Large intestine (tissue), 3 donors: ENCODE data around the gene PDE4D. TPM values are rescaled to one million over a fixed set of nuclear protein-coding genes. Genes with fewer than 3 reads are reported as not detected.

Experiments used
- DNase-seq, 2 donors: peaks; one replicate each; pipeline versions ENCODE4 v3.0.0 to v3.0.0-alpha.2; 2013
- H3K27ac ChIP-seq: one replicate; pipeline ENCODE4 v1.5.1; 2013; ENCODE audit warnings: low read length
- H3K27me3 ChIP-seq: 2 replicates; pipeline ENCODE4 v1.6.1; 2013; ENCODE audit warnings: low read length; ENCODE audit not compliant: control insufficient read depth, insufficient read depth
- H3K36me3 ChIP-seq: 2 replicates; pipeline ENCODE4 v1.6.1; 2013; ENCODE audit warnings: low read length; ENCODE audit not compliant: control insufficient read depth, insufficient read depth
- H3K4me1 ChIP-seq: one replicate; pipeline ENCODE4 v1.6.1; 2013; ENCODE audit warnings: low read length; ENCODE audit not compliant: control insufficient read depth, insufficient read depth
- H3K4me3 ChIP-seq: one replicate; pipeline ENCODE4 v1.5.1; 2013; ENCODE audit warnings: low read length
- H3K9me3 ChIP-seq: one replicate; pipeline ENCODE4 v1.6.1; 2013; ENCODE audit warnings: mild to moderate bottlenecking, low read depth, low read length, moderate library complexity; ENCODE audit not compliant: control insufficient read depth
- WGBS: methylation state at CpG from one replicate; pipeline ENCODE4 v1.1.5; 2013; ENCODE audit warnings: low lambda C conversion rate; ENCODE audit not compliant: insufficient coverage; 5-methylcytosine and 5-hydroxymethylcytosine counted together
- polyA plus RNA-seq: library from polyadenylated mRNA; unstranded; fragments of 120-200 nt; gene quantifications from one replicate; pipeline ENCODE4 v1.2.1, GENCODE V29; 2013

The PDE4D gene
- polyA plus RNA-seq, 1 donor = 13.5 TPM

GRCh38 chr5:59712836-59713497 is 180.6 kb downstream of the PDE4D start:
- Histone ChIP-seq H3K4me1 (no peaks in the 10 kb centered on the region), H3K4me3 (no peak overlapping the region), H3K27me3 (no peaks in the 10 kb centered on the region), H3K36me3 (no peaks in the 10 kb centered on the region), H3K27ac (no peak overlapping the region), H3K9me3 (peaks cover 13% of the 10 kb centered on the region)
- no CpG with 5 or more reads among the region's 6 CpGs for WGBS
- no peak for DNase-seq

GRCh38 chr5:59711310-59711709 is 182.2 kb downstream of the PDE4D start:
- Histone ChIP-seq H3K4me3 (no peak overlapping the region), H3K27me3 (no peaks in the 10 kb centered on the region), H3K36me3 (no peaks in the 10 kb centered on the region), H3K4me1 (no peaks in the 10 kb centered on the region), H3K9me3 (peaks cover 13% of the 10 kb centered on the region), H3K27ac (no peak overlapping the region)
- no CpG with 5 or more reads among the region's 1 CpG for WGBS
- DNase-seq = no peak

- 32% methylated on average over 2 of the region's 2 CpGs for WGBS
- Histone ChIP-seq H3K27me3 (no peaks in the 10 kb centered on the region), H3K4me1 (no peaks in the 10 kb centered on the region), H3K27ac (no peak overlapping the region), H3K4me3 (no peak overlapping the region), H3K36me3 (no peaks in the 10 kb centered on the region), H3K9me3 (peaks cover 13% of the 10 kb centered on the region)
- no peak for DNase-seq
Observed at GRCh38 chr5:59709846-59710245, 183.7 kb downstream of the PDE4D start.

- WGBS = 60% methylated on average over 1 of the region's 4 CpGs
- Histone ChIP-seq H3K36me3 (no peaks in the 10 kb centered on the region), H3K27ac (no peak overlapping the region), H3K9me3 (peaks cover 13% of the 10 kb centered on the region), H3K4me1 (no peaks in the 10 kb centered on the region), H3K4me3 (no peak overlapping the region), H3K27me3 (no peaks in the 10 kb centered on the region)
- no peak for DNase-seq
Observed at GRCh38 chr5:59709346-59709821, 184.1 kb downstream of the PDE4D start.

GRCh38 chr5:59704936-59705335 is 188.6 kb downstream of the PDE4D start:
- DNase-seq = no peak
- Histone ChIP-seq H3K36me3 (no peaks in the 10 kb centered on the region), H3K9me3 (no peaks in the 10 kb centered on the region), H3K4me3 (no peak overlapping the region), H3K4me1 (no peaks in the 10 kb centered on the region), H3K27me3 (no peaks in the 10 kb centered on the region), H3K27ac (no peak overlapping the region)
- WGBS = 83% methylated on average over 1 of the region's 1 CpG

GRCh38 chr5:59703789-59704188 is 189.7 kb downstream of the PDE4D start:
- H3K4me1 ChIP-seq = no peaks in the 10 kb centered on the region
- no peaks in the 10 kb centered on the region for H3K36me3 ChIP-seq
- H3K9me3 ChIP-seq = no peaks in the 10 kb centered on the region
- DNase-seq = no peak
- H3K4me3 ChIP-seq = no peak overlapping the region
- 94% methylated on average over 2 of the region's 2 CpGs for WGBS
- no peak overlapping the region for H3K27ac ChIP-seq
- H3K27me3 ChIP-seq = no peaks in the 10 kb centered on the region

GRCh38 chr5:59698207-59699178 is 195.0 kb downstream of the PDE4D start:
- peak; percentile 48 to 71 for DNase-seq
- H3K27me3 ChIP-seq = no peaks in the 10 kb centered on the region
- peak overlapping the region; percentile 46 for H3K27ac ChIP-seq
- H3K4me3 ChIP-seq = no peak overlapping the region
- no peaks in the 10 kb centered on the region for H3K9me3 ChIP-seq
- no peaks in the 10 kb centered on the region for H3K4me1 ChIP-seq
- no CpG with 5 or more reads among the region's 6 CpGs for WGBS
- H3K36me3 ChIP-seq = no peaks in the 10 kb centered on the region

- H3K4me3 ChIP-seq = no peak overlapping the region
- no peaks in the 10 kb centered on the region for H3K4me1 ChIP-seq
- H3K36me3 ChIP-seq = no peaks in the 10 kb centered on the region
- no peak overlapping the region for H3K27ac ChIP-seq
- no peaks in the 10 kb centered on the region for H3K27me3 ChIP-seq
- WGBS = 100% methylated on average over 1 of the region's 4 CpGs
- no peak for DNase-seq
- no peaks in the 10 kb centered on the region for H3K9me3 ChIP-seq
Observed at GRCh38 chr5:59694411-59694810, 199.1 kb downstream of the PDE4D start.

- no peak for DNase-seq
- Histone ChIP-seq H3K4me3 (no peak overlapping the region), H3K4me1 (no peaks in the 10 kb centered on the region), H3K9me3 (no peaks in the 10 kb centered on the region), H3K27me3 (no peaks in the 10 kb centered on the region), H3K27ac (no peak overlapping the region), H3K36me3 (no peaks in the 10 kb centered on the region)
- WGBS = 66% methylated on average over 4 of the region's 6 CpGs
Observed at GRCh38 chr5:59693492-59694309, 199.8 kb downstream of the PDE4D start.

GRCh38 chr5:59685793-59686192 is 207.7 kb downstream of the PDE4D start:
- Histone ChIP-seq H3K4me1 (no peaks in the 10 kb centered on the region), H3K9me3 (no peaks in the 10 kb centered on the region), H3K4me3 (no peak overlapping the region), H3K27me3 (no peaks in the 10 kb centered on the region), H3K27ac (no peak overlapping the region), H3K36me3 (no peaks in the 10 kb centered on the region)
- no peak for DNase-seq
- no CpG with 5 or more reads among the region's 2 CpGs for WGBS
